Upper lobe of left lung (tissue), 6 donors: Measurements from ENCODE around the gene KIF6. TPM values are rescaled to one million over a fixed set of nuclear protein-coding genes. Genes with fewer than 3 reads are reported as not detected.

Source experiments
- ATAC-seq, 2 donors: fragments of 200-7000 bp; cut with Tn5 transposase; one replicate each; pipeline ENCODE4 v1.9.1; 2022; ENCODE audit warnings: mild to moderate bottlenecking in 2 of 2, moderate library complexity in 2 of 2; ENCODE audit not compliant: low FRiP score in 2 of 2
- DNase-seq, 2 donors: peaks; one replicate each; pipeline ENCODE4 v3.0.0-alpha.2; 2019 to 2020
- H3K27ac ChIP-seq, 4 donors: fragments of 200-600 bp; sonication (generic); one replicate each; pipeline ENCODE4 v1.5.1; 2016 to 2019
- H3K27me3 ChIP-seq, 4 donors: fragments of 200-600 bp; sonication (generic); one replicate each; pipeline ENCODE4 v1.5.1; 2017 to 2019
- H3K36me3 ChIP-seq, 4 donors: fragments of 200-600 bp; sonication (generic); one replicate each; pipeline ENCODE4 v1.5.1; 2016 to 2019
- H3K4me1 ChIP-seq, 4 donors: fragments of 200-600 bp; sonication (generic); one replicate each; pipeline ENCODE4 v1.5.1; 2018 to 2019
- H3K4me3 ChIP-seq, 4 donors: fragments of 200-600 bp; sonication (generic); one replicate each; pipeline ENCODE4 v1.5.1; 2017 to 2019; ENCODE audit warnings: mild to moderate bottlenecking in 2 of 4, moderate library complexity in 1 of 4
- H3K9me3 ChIP-seq, 4 donors: fragments of 200-600 bp; sonication (generic); one replicate each; pipeline ENCODE4 v1.5.1; 2018 to 2019
- CTCF ChIP-seq, 6 experiments: fragments of 450-650 bp in 4 of 6; fragments of 200-600 bp in 2 of 6; sonication (generic) in 2 of 6; IDR thresholded peaks; one replicate each; pipeline ENCODE4 v1.5.1; 2016 to 2019; ENCODE audit warnings: antibody characterized with exemption in 6 of 6
- EP300 ChIP-seq, 4 donors: sonication (generic); formaldehyde crosslinking; IDR thresholded peaks; one replicate each; pipeline ENCODE4 v1.5.1; 2017; ENCODE audit warnings: antibody characterized with exemption in 4 of 4, control low read depth in 2 of 4
- POLR2A ChIP-seq, 4 donors: fragments of 450-650 bp; IDR thresholded peaks; one replicate each; pipeline ENCODE4 v1.5.1; 2016 to 2017; ENCODE audit warnings: antibody characterized with exemption in 4 of 4, mild to moderate bottlenecking in 2 of 4
- POLR2AphosphoS5 ChIP-seq, 2 donors: sonication (generic); formaldehyde crosslinking; IDR thresholded peaks; one replicate each; pipeline ENCODE4 v1.5.1; 2017; ENCODE audit warnings: antibody characterized with exemption in 2 of 2
- WGBS, 2 donors: methylation state at CpG; one replicate each; pipeline ENCODE4 v1.1.5; 2017 to 2018; 5-methylcytosine and 5-hydroxymethylcytosine counted together
- total RNA-seq, 6 donors: library from RNA; depleted of rRNA in 4 of 6; stranded (reverse); fragments of >200 nt in 4 of 6; gene quantifications; one replicate each; pipeline versions ENCODE4 v1.1.0 to v1.2.1, GENCODE V29; 2016 to 2021
- donor health status: DM: no; HTN: no; CAD: no; lungs with moderate emphysema.
- donor health status: DM: no; HTN: yes; CAD: no; lungs with severe emphysema.

Gene KIF6
- total RNA-seq, 6 donors from 2014 or later: 0.55 to 7.9 (median 1.5) TPM

GRCh38 chr6:39566456-39566855, 158.8 kb downstream of the KIF6 start:
- DNase-seq: no peak
- Histone ChIP-seq H3K9me3 (no peaks in the 10 kb centered on the region), H3K4me3 (no peak overlapping the region), H3K27me3 (no peaks in the 10 kb centered on the region), H3K27ac (no peak overlapping the region), H3K4me1 (peaks cover 0 to 3% (median under 1%) of the 10 kb centered on the region in 4 donors), H3K36me3 (no peaks in the 10 kb centered on the region)
- TF ChIP-seq CTCF (IDR thresholded peaks at IDR 0.05): no peak
- TF ChIP-seq EP300 (IDR thresholded peaks at IDR 0.05): no peak
- no peak for TF ChIP-seq POLR2AphosphoS5 (IDR thresholded peaks at IDR 0.05)
- no peak for TF ChIP-seq POLR2A (IDR thresholded peaks at IDR 0.05)
- no peak for ATAC-seq

GRCh38 chr6:39565956-39566355, 159.3 kb downstream of the KIF6 start:
- no peak for DNase-seq
- no peak for TF ChIP-seq POLR2AphosphoS5 (IDR thresholded peaks at IDR 0.05)
- no peak for TF ChIP-seq EP300 (IDR thresholded peaks at IDR 0.05)
- TF ChIP-seq CTCF (IDR thresholded peaks at IDR 0.05): no peak
- TF ChIP-seq POLR2A (IDR thresholded peaks at IDR 0.05): no peak
- Histone ChIP-seq H3K27ac (no peak overlapping the region), H3K9me3 (no peaks in the 10 kb centered on the region), H3K27me3 (no peaks in the 10 kb centered on the region), H3K36me3 (no peaks in the 10 kb centered on the region), H3K4me3 (no peak overlapping the region), H3K4me1 (peaks cover 0 to 8% (median 3%) of the 10 kb centered on the region in 4 donors)
- 42 to 44% methylated on average over 1 of the region's 1 CpG for WGBS, 2 donors
- no peak for ATAC-seq

- H3K36me3 ChIP-seq: no peaks in the 10 kb centered on the region
- no peaks in the 10 kb centered on the region for H3K27me3 ChIP-seq
- ATAC-seq (no peak), DNase-seq (no peak)
- TF ChIP-seq POLR2AphosphoS5 (IDR thresholded peaks at IDR 0.05) (no peak), CTCF (IDR thresholded peaks at IDR 0.05) (no peak), EP300 (IDR thresholded peaks at IDR 0.05) (no peak), POLR2A (IDR thresholded peaks at IDR 0.05) (no peak)
- peaks cover 0 to 10% (median 5%) of the 10 kb centered on the region in 4 donors for H3K4me1 ChIP-seq
- H3K9me3 ChIP-seq: no peaks in the 10 kb centered on the region
- H3K4me3 ChIP-seq: no peak overlapping the region
- H3K27ac ChIP-seq: no peak overlapping the region
- WGBS, 2 donors: 73% methylated on average over 3 of the region's 3 CpGs
Measured at GRCh38 chr6:39563566-39564311, 161.5 kb downstream of the KIF6 start.

- Histone ChIP-seq H3K9me3 (no peaks in the 10 kb centered on the region), H3K36me3 (no peaks in the 10 kb centered on the region), H3K27me3 (no peaks in the 10 kb centered on the region), H3K4me1 (peaks cover 0 to 10% (median 5%) of the 10 kb centered on the region in 4 donors), H3K4me3 (no peak overlapping the region), H3K27ac (peak overlapping the region in 1 of 4 donors; percentile 32)
- DNase-seq: peak in 1 of 2 donors; percentile 64
- WGBS, 2 donors: 54 to 55% methylated on average over 5 of the region's 5 CpGs
- ATAC-seq: peak; percentile 66 to 79
- TF ChIP-seq POLR2AphosphoS5 (IDR thresholded peaks at IDR 0.05) (peak in 1 of 2 donors; percentile 19), POLR2A (IDR thresholded peaks at IDR 0.05) (no peak)
Measured at GRCh38 chr6:39561536-39562266, 163.5 kb downstream of the KIF6 start.

GRCh38 chr6:39560915-39561314, 164.3 kb downstream of the KIF6 start:
- DNase-seq: no peak

More at GRCh38 chr6:39560915-39561314, 164.3 kb downstream of the KIF6 start:
- Histone ChIP-seq H3K36me3 (no peaks in the 10 kb centered on the region), H3K9me3 (no peaks in the 10 kb centered on the region), H3K27ac (no peak overlapping the region), H3K27me3 (no peaks in the 10 kb centered on the region), H3K4me1 (peaks cover 0 to 10% (median 5%) of the 10 kb centered on the region in 4 donors), H3K4me3 (no peak overlapping the region)
- ATAC-seq: no peak
- TF ChIP-seq CTCF (IDR thresholded peaks at IDR 0.05): no peak
- TF ChIP-seq EP300 (IDR thresholded peaks at IDR 0.05): no peak
- no peak for TF ChIP-seq POLR2AphosphoS5 (IDR thresholded peaks at IDR 0.05)
- TF ChIP-seq POLR2A (IDR thresholded peaks at IDR 0.05): no peak
